ENCODE measurements around the gene NSRP1.

Gene NSRP1

GRCh38 chr17:30151471-30151870 lies 34.9 kb downstream of the NSRP1 start:
- Mint-ChIP-seq H3K9me3 (no peaks in the 10 kb centered on the region), H3K4me1 (ENCODE audit: low read depth) (peaks cover 5% of the 10 kb centered on the region)

GRCh38 chr17:30153463-30153862 lies 36.8 kb downstream of the NSRP1 start:
- Mint-ChIP-seq H3K9me3 (no peaks in the 10 kb centered on the region), H3K27me3 (ENCODE audit: low read depth) (no peaks in the 10 kb centered on the region), H3K4me1 (ENCODE audit: low read depth) (peaks cover 3% of the 10 kb centered on the region), H3K27ac (no peak overlapping the region), H3K4me3 (no peak overlapping the region), H3K36me3 (ENCODE audit: low read depth) (peaks cover 18% of the 10 kb centered on the region)

More at GRCh38 chr17:30151471-30151870, 34.9 kb downstream of the NSRP1 start:
- H3K27me3 Mint-ChIP-seq (ENCODE audit: low read depth) = no peaks in the 10 kb centered on the region
- no peak overlapping the region for H3K27ac Mint-ChIP-seq
- peaks cover 4% of the 10 kb centered on the region for H3K36me3 Mint-ChIP-seq (ENCODE audit: low read depth)
- no peak overlapping the region for H3K4me3 Mint-ChIP-seq

GRCh38 chr17:30155389-30155788 lies 38.8 kb downstream of the NSRP1 start:
- Mint-ChIP-seq H3K27me3 (ENCODE audit: low read depth) (no peaks in the 10 kb centered on the region), H3K36me3 (ENCODE audit: low read depth) (peaks cover 35% of the 10 kb centered on the region), H3K27ac (no peak overlapping the region), H3K4me1 (ENCODE audit: low read depth) (peaks cover 3% of the 10 kb centered on the region), H3K4me3 (no peak overlapping the region), H3K9me3 (peaks cover 13% of the 10 kb centered on the region)

DNA sequence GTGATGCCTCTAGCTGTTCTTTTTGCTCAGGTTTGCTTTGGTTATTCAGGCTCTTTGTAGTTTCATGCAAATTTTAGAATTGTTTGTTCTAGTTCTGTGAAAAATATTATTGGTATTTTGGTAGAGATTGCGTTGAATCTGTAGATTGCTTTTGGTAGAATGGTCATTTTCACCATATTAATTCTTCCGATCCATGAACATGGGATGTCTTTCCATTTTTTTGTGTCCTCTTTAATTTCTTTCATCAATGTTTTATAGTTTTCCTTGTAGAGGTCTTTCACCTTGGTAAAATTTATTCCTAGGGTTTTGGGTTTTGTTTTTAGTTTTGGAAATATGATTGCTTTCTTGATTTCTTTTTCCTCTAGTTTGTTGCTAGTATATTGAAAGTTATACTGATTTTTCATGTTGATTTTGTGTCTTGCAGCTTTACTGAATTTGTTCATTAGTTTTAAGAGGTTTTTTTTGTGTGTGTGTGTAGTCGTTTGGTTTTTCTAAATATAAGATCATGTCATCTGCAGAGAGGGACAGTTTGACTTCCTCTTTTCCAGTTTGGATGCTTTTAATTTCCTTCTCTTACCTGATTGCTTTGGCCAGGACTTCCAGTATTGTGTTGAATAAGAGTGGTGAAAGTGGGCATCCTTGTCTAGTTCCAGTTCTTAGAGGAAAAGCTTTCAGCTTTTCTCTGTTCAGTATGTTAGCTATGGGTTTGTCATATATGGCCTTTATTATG lies 42.4 kb downstream of the NSRP1 start:
- peaks cover 46% of the 10 kb centered on the region for H3K36me3 Mint-ChIP-seq (ENCODE audit: low read depth)
- H3K4me1 Mint-ChIP-seq (ENCODE audit: low read depth) = peaks cover 2% of the 10 kb centered on the region
- H3K27me3 Mint-ChIP-seq (ENCODE audit: low read depth) = no peaks in the 10 kb centered on the region
- H3K9me3 Mint-ChIP-seq = peaks cover 16% of the 10 kb centered on the region
- no peak overlapping the region for H3K4me3 Mint-ChIP-seq
- H3K27ac Mint-ChIP-seq = no peak overlapping the region

DNA sequence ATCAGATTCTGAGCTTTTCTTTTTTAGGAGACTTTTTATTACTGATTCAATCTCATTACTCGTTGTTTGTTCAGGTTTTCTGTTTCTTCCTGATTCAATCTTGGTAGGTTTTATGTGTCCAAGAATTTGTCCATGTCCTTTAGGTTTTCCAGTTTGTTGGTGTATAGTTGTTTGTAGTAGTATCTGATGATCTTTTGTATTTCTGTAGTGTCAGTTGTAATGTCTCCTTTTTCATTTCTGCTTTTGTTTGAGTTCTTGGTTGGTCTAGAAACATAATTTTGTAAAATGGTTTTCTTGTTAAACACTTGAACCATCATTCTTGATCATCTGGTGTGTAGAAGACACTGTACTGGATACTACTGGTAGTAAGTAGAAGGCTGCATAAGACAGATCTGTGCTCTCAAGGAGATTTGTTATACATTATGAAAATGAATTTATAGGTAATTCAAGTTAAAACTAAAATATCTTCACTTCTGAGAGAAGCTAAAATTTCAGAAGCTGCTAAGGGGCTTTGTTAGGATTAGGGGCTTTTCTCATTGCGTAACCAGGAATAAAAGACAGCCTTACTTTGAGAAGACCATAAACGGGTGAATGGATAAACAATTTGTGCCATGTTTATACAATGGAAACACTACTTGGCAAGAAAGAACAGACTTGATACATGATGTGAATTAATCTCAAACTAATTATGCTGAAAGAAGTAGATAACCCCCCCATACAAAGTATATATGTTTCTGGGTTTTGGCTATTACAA lies 44.0 kb downstream of the NSRP1 start:
- peaks cover 43% of the 10 kb centered on the region for H3K36me3 Mint-ChIP-seq (ENCODE audit: low read depth)
- peaks cover 16% of the 10 kb centered on the region for H3K9me3 Mint-ChIP-seq
- H3K27me3 Mint-ChIP-seq (ENCODE audit: low read depth) = no peaks in the 10 kb centered on the region
- no peak overlapping the region for H3K27ac Mint-ChIP-seq
- no peak overlapping the region for H3K4me3 Mint-ChIP-seq
- peaks cover 3% of the 10 kb centered on the region for H3K4me1 Mint-ChIP-seq (ENCODE audit: low read depth)

DNA sequence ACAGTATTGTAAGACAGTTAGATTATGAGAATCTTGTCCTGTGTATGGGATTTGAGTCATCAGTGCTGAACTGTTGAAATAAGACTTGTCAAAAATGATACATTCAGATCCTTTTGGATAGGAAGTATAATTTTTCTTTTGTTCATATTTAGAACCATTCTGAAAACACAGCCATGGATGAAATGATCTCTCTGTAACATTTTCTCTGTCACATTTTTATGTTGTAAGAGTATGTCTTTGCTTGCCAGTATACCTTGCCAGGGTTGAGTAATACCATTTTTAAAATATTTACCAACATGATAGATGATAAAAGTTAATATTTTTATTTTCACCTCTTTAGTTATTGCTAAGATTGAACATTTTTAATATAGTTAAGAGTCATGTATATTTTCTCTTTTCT lies 45.0 kb downstream of the NSRP1 start:
- Mint-ChIP-seq H3K36me3 (ENCODE audit: low read depth) (peaks cover 43% of the 10 kb centered on the region), H3K9me3 (peaks cover 16% of the 10 kb centered on the region), H3K27me3 (ENCODE audit: low read depth) (no peaks in the 10 kb centered on the region), H3K4me3 (no peak overlapping the region), H3K27ac (no peak overlapping the region), H3K4me1 (ENCODE audit: low read depth) (peaks cover 3% of the 10 kb centered on the region)

DNA sequence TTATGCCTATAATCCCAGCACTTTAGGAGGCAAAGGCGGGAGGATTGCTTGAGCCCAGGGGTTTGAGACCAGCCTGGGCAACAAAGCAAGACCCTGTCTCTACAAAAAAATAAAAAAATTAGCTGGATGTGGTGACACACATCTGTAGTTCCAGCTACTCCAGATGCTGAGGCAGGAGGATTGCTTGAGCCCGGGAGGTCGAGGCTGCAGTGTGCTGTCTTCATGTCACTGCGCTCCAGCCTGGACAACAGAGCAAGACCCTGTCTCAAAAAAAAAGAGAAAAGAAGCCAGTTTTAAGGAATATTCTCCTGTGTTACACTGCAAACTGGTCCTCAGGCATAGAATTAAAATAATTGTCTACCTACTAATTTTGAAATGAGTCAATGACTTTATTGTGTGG lies 47.9 kb downstream of the NSRP1 start:
- Mint-ChIP-seq H3K4me3 (no peak overlapping the region), H3K9me3 (peaks cover 11% of the 10 kb centered on the region), H3K36me3 (ENCODE audit: low read depth) (peaks cover 24% of the 10 kb centered on the region), H3K27ac (no peak overlapping the region), H3K27me3 (ENCODE audit: low read depth) (no peaks in the 10 kb centered on the region), H3K4me1 (ENCODE audit: low read depth) (peaks cover 2% of the 10 kb centered on the region)

- H3K4me3 Mint-ChIP-seq = no peak overlapping the region
- peaks cover 6% of the 10 kb centered on the region for H3K9me3 Mint-ChIP-seq
- H3K4me1 Mint-ChIP-seq (ENCODE audit: low read depth) = peaks cover 2% of the 10 kb centered on the region
- H3K36me3 Mint-ChIP-seq (ENCODE audit: low read depth) = peaks cover 18% of the 10 kb centered on the region
- H3K27ac Mint-ChIP-seq = no peak overlapping the region
- H3K27me3 Mint-ChIP-seq (ENCODE audit: low read depth) = no peaks in the 10 kb centered on the region
Measured at GRCh38 chr17:30165147-30165546, 48.5 kb downstream of the NSRP1 start.

DNA sequence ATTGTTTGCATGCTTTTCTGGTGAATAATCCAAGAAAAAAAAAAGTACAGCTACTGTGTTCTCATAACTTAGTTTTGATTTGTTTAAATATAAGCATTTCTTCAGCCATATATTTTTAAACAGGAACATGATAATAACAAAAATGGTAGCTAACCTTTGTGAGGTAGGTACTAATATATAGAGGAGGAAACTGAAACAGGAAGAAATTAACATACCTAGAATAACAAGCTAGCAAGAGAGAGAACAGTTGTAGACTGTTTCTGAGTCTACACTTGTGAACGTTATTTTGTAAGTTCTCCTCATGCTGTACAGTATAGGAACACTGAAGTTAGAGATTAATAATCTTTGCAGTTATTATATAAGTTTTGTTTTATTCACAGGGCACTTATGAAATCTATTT lies 49.3 kb downstream of the NSRP1 start:
- Mint-ChIP-seq H3K27me3 (ENCODE audit: low read depth) (no peaks in the 10 kb centered on the region), H3K9me3 (no peaks in the 10 kb centered on the region), H3K4me1 (ENCODE audit: low read depth) (peaks cover 3% of the 10 kb centered on the region), H3K4me3 (no peak overlapping the region), H3K27ac (no peak overlapping the region), H3K36me3 (ENCODE audit: low read depth) (peaks cover 14% of the 10 kb centered on the region)

- no peak overlapping the region for H3K27ac Mint-ChIP-seq
- H3K4me1 Mint-ChIP-seq (ENCODE audit: low read depth) = peaks cover 11% of the 10 kb centered on the region
- no peaks in the 10 kb centered on the region for H3K27me3 Mint-ChIP-seq (ENCODE audit: low read depth)
- H3K4me3 Mint-ChIP-seq = no peak overlapping the region
- H3K36me3 Mint-ChIP-seq (ENCODE audit: low read depth) = peaks cover 18% of the 10 kb centered on the region
- H3K9me3 Mint-ChIP-seq = no peaks in the 10 kb centered on the region
Measured at GRCh38 chr17:30170415-30170987, 53.9 kb downstream of the NSRP1 start.

DNA sequence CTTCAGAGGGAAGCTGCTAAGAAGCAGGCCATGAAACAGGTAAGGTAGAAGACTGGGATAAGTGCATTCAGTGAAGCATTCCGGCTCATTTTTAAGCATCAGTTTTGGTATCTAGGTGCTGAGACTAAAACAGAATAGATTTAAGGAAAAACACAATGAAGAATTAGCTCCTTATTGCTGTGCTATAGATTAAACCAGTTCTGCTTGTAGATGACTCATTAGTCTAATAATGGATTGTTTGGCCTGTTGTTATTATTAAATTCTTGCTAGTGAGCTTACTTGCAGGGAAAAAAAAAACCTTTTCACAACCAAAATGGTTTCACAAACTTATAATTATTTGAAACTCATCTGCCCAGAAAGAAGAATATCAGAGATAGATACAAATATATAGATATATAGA lies 55.9 kb downstream of the NSRP1 start:
- Mint-ChIP-seq H3K4me3 (no peak overlapping the region), H3K9me3 (no peaks in the 10 kb centered on the region), H3K27me3 (ENCODE audit: low read depth) (no peaks in the 10 kb centered on the region), H3K27ac (no peak overlapping the region), H3K4me1 (ENCODE audit: low read depth) (peaks cover 14% of the 10 kb centered on the region), H3K36me3 (ENCODE audit: low read depth) (peaks cover 21% of the 10 kb centered on the region)

GRCh38 chr17:30173649-30174048 lies 57.0 kb downstream of the NSRP1 start:
- no peaks in the 10 kb centered on the region for H3K9me3 Mint-ChIP-seq
- H3K36me3 Mint-ChIP-seq (ENCODE audit: low read depth) = peaks cover 27% of the 10 kb centered on the region
- no peaks in the 10 kb centered on the region for H3K27me3 Mint-ChIP-seq (ENCODE audit: low read depth)
- H3K4me3 Mint-ChIP-seq = no peak overlapping the region
- no peak overlapping the region for H3K27ac Mint-ChIP-seq
- peaks cover 14% of the 10 kb centered on the region for H3K4me1 Mint-ChIP-seq (ENCODE audit: low read depth)

- H3K36me3 Mint-ChIP-seq (ENCODE audit: low read depth) = peaks cover 31% of the 10 kb centered on the region
- H3K9me3 Mint-ChIP-seq = no peaks in the 10 kb centered on the region
- H3K27ac Mint-ChIP-seq = no peak overlapping the region
- H3K4me1 Mint-ChIP-seq (ENCODE audit: low read depth) = peaks cover 14% of the 10 kb centered on the region
- H3K27me3 Mint-ChIP-seq (ENCODE audit: low read depth) = no peaks in the 10 kb centered on the region
- no peak overlapping the region for H3K4me3 Mint-ChIP-seq
Measured at GRCh38 chr17:30174556-30174955, 57.9 kb downstream of the NSRP1 start.

GRCh38 chr17:30176855-30177254 lies 60.2 kb downstream of the NSRP1 start:
- peaks cover 37% of the 10 kb centered on the region for H3K36me3 Mint-ChIP-seq (ENCODE audit: low read depth)
- no peak overlapping the region for H3K27ac Mint-ChIP-seq
- no peaks in the 10 kb centered on the region for H3K9me3 Mint-ChIP-seq
- no peaks in the 10 kb centered on the region for H3K27me3 Mint-ChIP-seq (ENCODE audit: low read depth)
- peaks cover 12% of the 10 kb centered on the region for H3K4me1 Mint-ChIP-seq (ENCODE audit: low read depth)
- no peak overlapping the region for H3K4me3 Mint-ChIP-seq

GRCh38 chr17:30186761-30187160 lies 70.1 kb downstream of the NSRP1 start:
- Mint-ChIP-seq H3K36me3 (ENCODE audit: low read depth) (peaks cover 25% of the 10 kb centered on the region), H3K4me1 (ENCODE audit: low read depth) (no peaks in the 10 kb centered on the region), H3K27me3 (ENCODE audit: low read depth) (no peaks in the 10 kb centered on the region), H3K9me3 (no peaks in the 10 kb centered on the region), H3K27ac (no peak overlapping the region), H3K4me3 (no peak overlapping the region)

Measured in T-helper 1 cell treated with Interleukin-12 subunit alpha and Interleukin-12 subunit beta and Interleukin-4 antibody, amounts not matched to agents 30 μg/mL and 1 μg/mL, for 36 hours (primary cell).